HEK293 (cell line): ENCODE results near the gene HMX2.

ENCODE experiments used
- BCL11A ChIP-seq: fragments of 450-650 bp; formaldehyde crosslinking; IDR thresholded peaks from 2 replicates; pipeline ENCODE4 v1.5.1; 2016; ENCODE audit warnings: low read depth, missing biosample characterization, missing genetic modification characterization
- GLI2 ChIP-seq: fragments of 450-650 bp; formaldehyde crosslinking; IDR thresholded peaks from 2 replicates; pipeline ENCODE4; 2017; ENCODE audit warnings: missing biosample characterization, missing genetic modification characterization, low read depth, borderline replicate concordance
- HOXC10 ChIP-seq: sonication (generic); formaldehyde crosslinking; IDR thresholded peaks from 2 replicates; pipeline ENCODE4 v1.8.1; 2023; ENCODE audit warnings: mild to moderate bottlenecking, missing genetic modification reagents
- KLF10 ChIP-seq: fragments of 450-650 bp; IDR thresholded peaks from 2 replicates; pipeline ENCODE4 v1.5.1; 2018; ENCODE audit warnings: missing biosample characterization, mild to moderate bottlenecking, missing genetic modification characterization
- KLF16 ChIP-seq: fragments of 450-650 bp; formaldehyde crosslinking; IDR thresholded peaks from 2 replicates; pipeline ENCODE4 v1.5.1; 2017; ENCODE audit warnings: missing biosample characterization, missing genetic modification characterization
- OSR2 ChIP-seq: fragments of 450-650 bp; formaldehyde crosslinking; IDR thresholded peaks from 2 replicates; pipeline ENCODE4 v1.5.1; 2016; ENCODE audit warnings: missing biosample characterization, missing genetic modification characterization
- ZBTB8A ChIP-seq: fragments of 450-650 bp; formaldehyde crosslinking; IDR thresholded peaks from 2 replicates; pipeline ENCODE4 v1.5.1; 2016; ENCODE audit warnings: missing biosample characterization, missing genetic modification characterization
- ZFP41 ChIP-seq: fragments of 450-650 bp; formaldehyde crosslinking; IDR thresholded peaks from 2 replicates; pipeline ENCODE4 v1.5.1; 2016; ENCODE audit warnings: missing biosample characterization, missing genetic modification characterization, borderline replicate concordance
- ZNF10 ChIP-seq: fragments of 450-650 bp; formaldehyde crosslinking; IDR thresholded peaks from 2 replicates; pipeline ENCODE4 v1.5.1; 2017; ENCODE audit warnings: missing biosample characterization, missing genetic modification characterization
- ZNF146 ChIP-seq: fragments of 450-650 bp; formaldehyde crosslinking; IDR thresholded peaks from 2 replicates; pipeline ENCODE4 v1.5.1; 2016; ENCODE audit warnings: missing biosample characterization, missing genetic modification characterization
- ZNF184 ChIP-seq: fragments of 450-650 bp; IDR thresholded peaks from 2 replicates; pipeline ENCODE4 v1.5.1; 2018; ENCODE audit warnings: missing biosample characterization, mild to moderate bottlenecking, missing genetic modification characterization
- ZNF24 ChIP-seq: fragments of 450-650 bp; formaldehyde crosslinking; IDR thresholded peaks from 2 replicates; pipeline ENCODE4 v1.5.1; 2016; ENCODE audit warnings: missing biosample characterization, missing genetic modification characterization
- ZNF274 ChIP-seq, 2 experiments: fragments of 200-500 bp in 1 of 2; fragments of 450-650 bp in 1 of 2; sonication (Bioruptor generic) in 1 of 2; formaldehyde crosslinking in 1 of 2; IDR thresholded peaks; 2 replicates each; pipeline versions ENCODE4 v1.5.1 to v1.6.1; 2014 to 2016; ENCODE audit warnings: borderline replicate concordance in 1 of 2, inconsistent platforms in 1 of 2, low read length in 1 of 2, missing biosample characterization in 1 of 2, missing genetic modification characterization in 1 of 2
- ZNF280D ChIP-seq: fragments of 450-650 bp; formaldehyde crosslinking; IDR thresholded peaks from 2 replicates; pipeline ENCODE4 v1.5.1; 2016; ENCODE audit warnings: missing biosample characterization, missing genetic modification characterization
- ZNF335 ChIP-seq: fragments of 450-650 bp; formaldehyde crosslinking; conservative IDR thresholded peaks from 2 replicates; pipeline ENCODE4 v1.5.1; 2016; ENCODE audit warnings: missing biosample characterization, missing genetic modification characterization
- ZNF366 ChIP-seq: fragments of 450-650 bp; formaldehyde crosslinking; conservative IDR thresholded peaks from 2 replicates; pipeline ENCODE4 v1.5.1; 2016; ENCODE audit warnings: missing biosample characterization, missing genetic modification characterization
- ZNF37A ChIP-seq: fragments of 450-650 bp; IDR thresholded peaks from 2 replicates; pipeline ENCODE4 v1.5.1; 2018; ENCODE audit warnings: missing biosample characterization, missing genetic modification characterization
- ZNF391 ChIP-seq: fragments of 450-650 bp; formaldehyde crosslinking; IDR thresholded peaks from 2 replicates; pipeline ENCODE4 v1.5.1; 2016; ENCODE audit warnings: low read depth, missing biosample characterization, missing genetic modification characterization, borderline replicate concordance
- ZNF423 ChIP-seq: fragments of 450-650 bp; formaldehyde crosslinking; IDR thresholded peaks from 2 replicates; pipeline ENCODE4 v1.5.1; 2016; ENCODE audit warnings: missing biosample characterization, missing genetic modification characterization
- ZNF521 ChIP-seq: fragments of 450-650 bp; formaldehyde crosslinking; IDR thresholded peaks from 2 replicates; pipeline ENCODE4 v1.5.1; 2017; ENCODE audit warnings: missing biosample characterization, mild to moderate bottlenecking, missing genetic modification characterization
- ZNF585B ChIP-seq: fragments of 450-650 bp; formaldehyde crosslinking; IDR thresholded peaks from 2 replicates; pipeline ENCODE4 v1.5.1; 2016; ENCODE audit warnings: missing biosample characterization, missing genetic modification characterization
- ZNF600 ChIP-seq: fragments of 450-650 bp; formaldehyde crosslinking; IDR thresholded peaks from 2 replicates; pipeline ENCODE4 v1.5.1; 2016; ENCODE audit warnings: missing biosample characterization, missing genetic modification characterization
- ZNF645 ChIP-seq: fragments of 450-650 bp; formaldehyde crosslinking; IDR thresholded peaks from 2 replicates; pipeline ENCODE4; 2016; ENCODE audit warnings: missing biosample characterization, missing genetic modification characterization
- ZNF677 ChIP-seq: fragments of 450-650 bp; IDR thresholded peaks from 2 replicates; pipeline ENCODE4 v1.5.0; 2018; ENCODE audit warnings: missing biosample characterization, mild to moderate bottlenecking, missing genetic modification characterization, moderate library complexity
- ZNF777 ChIP-seq: fragments of 450-650 bp; formaldehyde crosslinking; IDR thresholded peaks from 2 replicates; pipeline ENCODE4 v1.5.1; 2017; ENCODE audit warnings: missing biosample characterization, missing genetic modification characterization, borderline replicate concordance
- ZNF792 ChIP-seq: fragments of 450-650 bp; formaldehyde crosslinking; IDR thresholded peaks from 2 replicates; pipeline ENCODE4 v1.5.1; 2016; ENCODE audit warnings: missing biosample characterization, missing genetic modification characterization
- ZNF830 ChIP-seq: fragments of 450-650 bp; IDR thresholded peaks from 2 replicates; pipeline ENCODE4 v1.5.0; 2018; ENCODE audit warnings: missing biosample characterization, missing genetic modification characterization, low read depth, mild to moderate bottlenecking, moderate library complexity
- TF ChIP-seq, protein P1 (sequence below): fragments of 450-650 bp; formaldehyde crosslinking; IDR thresholded peaks from 2 replicates; pipeline ENCODE4 v1.5.1; 2017; ENCODE audit warnings: missing biosample characterization, missing genetic modification characterization
- TF ChIP-seq, protein P2 (sequence below): fragments of 450-650 bp; formaldehyde crosslinking; IDR thresholded peaks from 2 replicates; pipeline ENCODE4 v1.5.1; 2016; ENCODE audit warnings: missing biosample characterization, missing genetic modification characterization, low read depth
- TF ChIP-seq, protein P3 (sequence below): fragments of 450-650 bp; formaldehyde crosslinking; IDR thresholded peaks from 2 replicates; pipeline ENCODE4 v1.5.1; 2016; ENCODE audit warnings: missing biosample characterization, missing genetic modification characterization
- TF ChIP-seq, protein P4 (sequence below): fragments of 450-650 bp; formaldehyde crosslinking; IDR thresholded peaks from 2 replicates; pipeline ENCODE4 v1.5.1; 2016; ENCODE audit warnings: missing biosample characterization, missing genetic modification characterization

The HMX2 gene

DNA sequence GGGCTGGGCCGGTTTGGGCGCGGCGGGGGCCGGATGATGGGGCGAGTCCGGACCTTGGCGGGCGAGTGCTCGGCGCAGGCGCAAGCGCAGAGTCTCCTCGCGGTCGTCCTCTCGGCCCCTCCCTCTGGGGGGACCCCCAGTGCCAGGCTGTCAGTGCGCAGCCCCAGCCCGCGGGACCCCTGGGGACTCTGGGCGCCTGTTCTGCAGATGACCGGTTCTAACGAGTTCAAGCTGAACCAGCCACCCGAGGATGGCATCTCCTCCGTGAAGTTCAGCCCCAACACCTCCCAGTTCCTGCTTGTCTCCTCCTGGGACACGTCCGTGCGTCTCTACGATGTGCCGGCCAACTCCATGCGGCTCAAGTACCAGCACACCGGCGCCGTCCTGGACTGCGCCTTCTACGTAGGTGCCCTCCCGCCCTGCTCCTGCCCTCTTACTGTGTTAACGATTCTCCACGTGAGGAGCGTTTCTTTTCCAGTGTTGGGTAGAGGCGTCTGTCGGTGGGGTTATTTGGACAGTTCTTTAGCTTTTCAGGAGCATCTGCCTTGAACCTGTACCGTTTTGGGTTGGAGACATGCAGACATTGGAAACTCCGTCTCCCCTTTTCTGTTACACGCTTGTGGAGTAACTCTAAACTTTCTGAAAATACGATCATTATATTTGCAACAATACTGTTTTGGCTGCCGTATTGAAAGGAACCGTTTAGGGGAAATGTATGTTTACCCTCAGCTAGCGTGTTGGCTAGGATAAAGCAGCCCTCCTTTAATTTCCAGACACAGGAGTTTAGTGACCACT is 7.0 kb downstream of the HMX2 start (continued):
- TF ChIP-seq, protein P1, sequence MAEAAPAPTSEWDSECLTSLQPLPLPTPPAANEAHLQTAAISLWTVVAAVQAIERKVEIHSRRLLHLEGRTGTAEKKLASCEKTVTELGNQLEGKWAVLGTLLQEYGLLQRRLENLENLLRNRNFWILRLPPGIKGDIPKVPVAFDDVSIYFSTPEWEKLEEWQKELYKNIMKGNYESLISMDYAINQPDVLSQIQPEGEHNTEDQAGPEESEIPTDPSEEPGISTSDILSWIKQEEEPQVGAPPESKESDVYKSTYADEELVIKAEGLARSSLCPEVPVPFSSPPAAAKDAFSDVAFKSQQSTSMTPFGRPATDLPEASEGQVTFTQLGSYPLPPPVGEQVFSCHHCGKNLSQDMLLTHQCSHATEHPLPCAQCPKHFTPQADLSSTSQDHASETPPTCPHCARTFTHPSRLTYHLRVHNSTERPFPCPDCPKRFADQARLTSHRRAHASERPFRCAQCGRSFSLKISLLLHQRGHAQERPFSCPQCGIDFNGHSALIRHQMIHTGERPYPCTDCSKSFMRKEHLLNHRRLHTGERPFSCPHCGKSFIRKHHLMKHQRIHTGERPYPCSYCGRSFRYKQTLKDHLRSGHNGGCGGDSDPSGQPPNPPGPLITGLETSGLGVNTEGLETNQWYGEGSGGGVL (tag by site-specific recombination) = no peak
- TF ChIP-seq, protein P2, sequence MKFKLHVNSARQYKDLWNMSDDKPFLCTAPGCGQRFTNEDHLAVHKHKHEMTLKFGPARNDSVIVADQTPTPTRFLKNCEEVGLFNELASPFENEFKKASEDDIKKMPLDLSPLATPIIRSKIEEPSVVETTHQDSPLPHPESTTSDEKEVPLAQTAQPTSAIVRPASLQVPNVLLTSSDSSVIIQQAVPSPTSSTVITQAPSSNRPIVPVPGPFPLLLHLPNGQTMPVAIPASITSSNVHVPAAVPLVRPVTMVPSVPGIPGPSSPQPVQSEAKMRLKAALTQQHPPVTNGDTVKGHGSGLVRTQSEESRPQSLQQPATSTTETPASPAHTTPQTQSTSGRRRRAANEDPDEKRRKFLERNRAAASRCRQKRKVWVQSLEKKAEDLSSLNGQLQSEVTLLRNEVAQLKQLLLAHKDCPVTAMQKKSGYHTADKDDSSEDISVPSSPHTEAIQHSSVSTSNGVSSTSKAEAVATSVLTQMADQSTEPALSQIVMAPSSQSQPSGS (tag by site-specific recombination) = no peak
- no peak; the same call in 1 of the 2 replicates for TF ChIP-seq KLF16
- no peak for TF ChIP-seq HOXC10 (CRISPR knock-in tag)
- TF ChIP-seq ZNF335 = peak; percentile 99
- TF ChIP-seq BCL11A = no peak
- TF ChIP-seq ZNF600 = peak; percentile 93
- no peak for TF ChIP-seq ZNF645 (tag by site-specific recombination)
- TF ChIP-seq ZNF24 = no peak
- TF ChIP-seq ZNF677 (tag by site-specific recombination) = no peak
- 0 out of 2 replicates have a peak, but pooled peaks have one; percentile 4 for TF ChIP-seq ZNF10
- TF ChIP-seq, protein P3, sequence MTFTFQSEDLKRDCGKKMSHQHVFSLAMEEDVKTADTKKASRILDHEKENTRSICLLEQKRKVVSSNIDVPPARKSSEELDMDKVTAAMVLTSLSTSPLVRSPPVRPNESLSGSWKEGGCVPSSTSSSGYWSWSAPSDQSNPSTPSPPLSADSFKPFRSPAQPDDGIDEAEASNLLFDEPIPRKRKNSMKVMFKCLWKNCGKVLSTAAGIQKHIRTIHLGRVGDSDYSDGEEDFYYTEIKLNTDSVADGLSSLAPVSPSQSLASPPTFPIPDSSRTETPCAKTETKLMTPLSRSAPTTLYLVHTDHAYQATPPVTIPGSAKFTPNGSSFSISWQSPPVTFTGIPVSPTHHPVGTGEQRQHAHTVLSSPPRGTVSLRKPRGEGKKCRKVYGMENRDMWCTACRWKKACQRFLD (tag by site-specific recombination) = no peak
- TF ChIP-seq ZNF391 (tag by site-specific recombination) = no peak
- no peak for TF ChIP-seq KLF10
- no peak for TF ChIP-seq ZNF146
- TF ChIP-seq ZNF777 (tag by site-specific recombination) = no peak
- no peak for TF ChIP-seq ZNF274 (IDR thresholded peaks at IDR 0.05; ENCODE audit: low read length)
- TF ChIP-seq ZNF274 (tag by site-specific recombination; IDR thresholded peaks at IDR 0.05; ENCODE audit: borderline replicate concordance) = no peak
- TF ChIP-seq GLI2 (tag by site-specific recombination) = no peak
- TF ChIP-seq ZNF792 = no peak
- TF ChIP-seq ZFP41 (tag by site-specific recombination) = no peak
- TF ChIP-seq ZNF366 (tag by site-specific recombination) = no peak
- no peak for TF ChIP-seq ZNF830 (tag by site-specific recombination)
- TF ChIP-seq ZNF37A (tag by site-specific recombination) = no peak
- no peak for TF ChIP-seq ZNF184
- TF ChIP-seq ZBTB8A (tag by site-specific recombination) = peak; percentile 67
- no peak for TF ChIP-seq OSR2 (tag by site-specific recombination)
- TF ChIP-seq, protein P4, sequence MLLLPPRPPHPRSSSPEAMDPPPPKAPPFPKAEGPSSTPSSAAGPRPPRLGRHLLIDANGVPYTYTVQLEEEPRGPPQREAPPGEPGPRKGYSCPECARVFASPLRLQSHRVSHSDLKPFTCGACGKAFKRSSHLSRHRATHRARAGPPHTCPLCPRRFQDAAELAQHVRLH (tag by site-specific recombination) = no peak
- TF ChIP-seq ZNF585B (tag by site-specific recombination) = no peak
- no peak for TF ChIP-seq ZNF521
- no peak for TF ChIP-seq ZNF280D
- peak; percentile 40; the same call in 1 of the 2 replicates for TF ChIP-seq ZNF423 (tag by site-specific recombination)
